Common myeloid progenitor, CD34-positive (primary cell): Measurements from ENCODE around the gene SHISA5.

Source experiments
- CTCF ChIA-PET: fragments of 350-600 bp; sonication (Branson Sonifier 250); formaldehyde crosslinking; loops from one replicate; lab custom pipeline; 2021; ENCODE audit warnings: antibody characterized with exemption; lab: Charles Lee
- POLR2A ChIA-PET: fragments of 350-600 bp; sonication (Branson Sonifier 250); formaldehyde crosslinking; loops from one replicate; lab custom pipeline; 2021; ENCODE audit warnings: antibody characterized with exemption; lab: Charles Lee
- DNase-seq, 3 donors: peaks; one replicate each; pipeline versions ENCODE4 v3.0.0 to v3.0.0-alpha.2; 2013
- H3K27ac ChIP-seq, 2 experiments: 1 replicate in 1 of 2; 2 replicates in 1 of 2; pipeline ENCODE4 v1.7.0; 2013; ENCODE audit warnings: inconsistent platforms in 2 of 2, low read length in 2 of 2, mild to moderate bottlenecking in 2 of 2, low read depth in 1 of 2, moderate library complexity in 1 of 2; ENCODE audit not compliant: severe bottlenecking in 2 of 2, insufficient read depth in 1 of 2, poor library complexity in 1 of 2
- H3K27me3 ChIP-seq, 5 experiments: replicated peaks in 2 of 5; 1 replicate in 3 of 5; 2 replicates in 2 of 5; pipeline versions ENCODE4 v1.6.1 to v1.7.0; 2013; ENCODE audit warnings: low read length in 4 of 5, mild to moderate bottlenecking in 2 of 5, moderate library complexity in 2 of 5, inconsistent platforms in 1 of 5; ENCODE audit not compliant: insufficient read depth in 5 of 5, control insufficient read depth in 4 of 5
- H3K36me3 ChIP-seq, 4 experiments: 1 replicate in 2 of 4; 2 replicates in 2 of 4; pipeline versions ENCODE4 v1.6.1 to v1.7.0; 2013; ENCODE audit warnings: low read length in 3 of 4, control low read depth in 1 of 4, mild to moderate bottlenecking in 1 of 4; ENCODE audit not compliant: control insufficient read depth in 4 of 4, insufficient read depth in 4 of 4
- H3K4me1 ChIP-seq, 4 experiments: 1 replicate in 3 of 4; 2 replicates in 1 of 4; pipeline versions ENCODE4 v1.6.1 to v1.7.1; 2013; ENCODE audit warnings: low read length in 3 of 4, mild to moderate bottlenecking in 3 of 4, control low read depth in 1 of 4, inconsistent platforms in 1 of 4, moderate library complexity in 1 of 4; ENCODE audit not compliant: control insufficient read depth in 4 of 4, insufficient read depth in 4 of 4; ENCODE audit errors: control extremely low read depth in 1 of 4
- H3K4me3 ChIP-seq, 7 experiments: 1 replicate in 4 of 7; 2 replicates in 3 of 7; pipeline versions ENCODE4 v1.5.1 to v1.7.0; 2013; ENCODE audit warnings: mild to moderate bottlenecking in 7 of 7, low read length in 6 of 7, moderate library complexity in 6 of 7, inconsistent platforms in 2 of 7, low read depth in 2 of 7, control low read depth in 1 of 7; ENCODE audit not compliant: insufficient read depth in 4 of 7, control insufficient read depth in 1 of 7; ENCODE audit errors: extremely low read depth in 1 of 7
- H3K9me3 ChIP-seq, 5 experiments: 1 replicate in 4 of 5; 2 replicates in 1 of 5; pipeline versions ENCODE4 v1.6.1 to v1.7.1; 2013; ENCODE audit warnings: low read length in 4 of 5, mild to moderate bottlenecking in 2 of 5, inconsistent platforms in 1 of 5, low read depth in 1 of 5, moderate library complexity in 1 of 5; ENCODE audit not compliant: control insufficient read depth in 4 of 5, insufficient read depth in 2 of 5; ENCODE audit errors: control extremely low read depth in 1 of 5
- WGBS: methylation state at CpG from one replicate; pipeline ENCODE4 v1.1.5; 2013; ENCODE audit not compliant: insufficient coverage; 5-methylcytosine and 5-hydroxymethylcytosine counted together

Gene SHISA5

GRCh38 chr3:48428088-48428571 lies 75.8 kb downstream of the SHISA5 start:
- WGBS = 86% methylated on average over 5 of the region's 7 CpGs
- no peaks in the 10 kb centered on the region for H3K9me3 ChIP-seq
- H3K4me3 ChIP-seq = peak overlapping the region in 4 of 7 experiments; percentile 41 to 83 (median 78)
- CTCF ChIA-PET = interaction anchor here (1.0 to 9.8 kb wide), 2 partner anchors 27 to 156 kb away, joined by 3 to 164 read pairs; no protein-coding TSS in a partner anchor
- H3K36me3 ChIP-seq = peaks cover 2 to 19% (median 9%) of the 10 kb centered on the region in 4 experiments
- peaks cover 0 to 15% (median 12%) of the 10 kb centered on the region in 4 experiments for H3K4me1 ChIP-seq
- DNase-seq = no peak
- POLR2A ChIA-PET = no interaction called here
- peaks cover 0 to 9% (median 3%) of the 10 kb centered on the region in 5 experiments for H3K27me3 ChIP-seq
- H3K27ac ChIP-seq = no peak overlapping the region

- Histone ChIP-seq H3K9me3 (no peaks in the 10 kb centered on the region), H3K27ac (no peak overlapping the region), H3K36me3 (peaks cover 2 to 14% (median 4%) of the 10 kb centered on the region in 4 experiments), H3K27me3 (peaks cover 0 to 9% (median 3%) of the 10 kb centered on the region in 5 experiments), H3K4me1 (peaks cover 0 to 15% (median 12%) of the 10 kb centered on the region in 4 experiments), H3K4me3 (no peak overlapping the region)
- DNase-seq = no peak
- POLR2A ChIA-PET = no interaction called here
- CTCF ChIA-PET = no interaction called here
- 93% methylated on average over 6 of the region's 9 CpGs for WGBS
Measured at GRCh38 chr3:48427630-48427962, 76.4 kb downstream of the SHISA5 start.

GRCh38 chr3:48426944-48427629 lies 76.9 kb downstream of the SHISA5 start:
- Histone ChIP-seq H3K27me3 (peaks cover 0 to 9% (median 3%) of the 10 kb centered on the region in 5 experiments), H3K4me3 (no peak overlapping the region), H3K9me3 (no peaks in the 10 kb centered on the region), H3K27ac (no peak overlapping the region), H3K4me1 (peaks cover 0 to 15% (median 12%) of the 10 kb centered on the region in 4 experiments), H3K36me3 (peaks cover 0 to 8% (median under 1%) of the 10 kb centered on the region in 4 experiments)
- POLR2A ChIA-PET = no interaction called here
- CTCF ChIA-PET = interaction anchor here (1.0 to 4.0 kb wide), 3 partner anchors 9 to 26 kb away, joined by 3 to 22 read pairs (median 3); no protein-coding TSS in a partner anchor
- no peak for DNase-seq
- WGBS = 98% methylated on average over 5 of the region's 8 CpGs

- peaks cover 0 to 15% (median 12%) of the 10 kb centered on the region in 4 experiments for H3K4me1 ChIP-seq
- POLR2A ChIA-PET = no interaction called here
Measured at GRCh38 chr3:48426401-48426909, 77.5 kb downstream of the SHISA5 start.

GRCh38 chr3:48425281-48425812 lies 78.6 kb downstream of the SHISA5 start:
- H3K9me3 ChIP-seq = no peaks in the 10 kb centered on the region
- DNase-seq = no peak
- peaks cover 0 to 13% (median 11%) of the 10 kb centered on the region in 4 experiments for H3K4me1 ChIP-seq
- ChIA-PET POLR2A (no interaction called here), CTCF (interaction anchor here (0.9 to 4.0 kb wide), 2 partner anchors 9 to 11 kb away, joined by 3 to 22 read pairs; no protein-coding TSS in a partner anchor)
- H3K36me3 ChIP-seq = no peaks in the 10 kb centered on the region
- WGBS = 94% methylated on average over 10 of the region's 13 CpGs
- H3K27ac ChIP-seq = no peak overlapping the region
- no peak overlapping the region for H3K4me3 ChIP-seq
- peaks cover 0 to 9% (median 3%) of the 10 kb centered on the region in 5 experiments for H3K27me3 ChIP-seq

More at GRCh38 chr3:48426401-48426909, 77.5 kb downstream of the SHISA5 start:
- DNase-seq = no peak
- Histone ChIP-seq H3K27ac (no peak overlapping the region), H3K36me3 (peaks cover 0 to 3% (median 0%) of the 10 kb centered on the region in 4 experiments), H3K9me3 (no peaks in the 10 kb centered on the region), H3K4me3 (no peak overlapping the region), H3K27me3 (peaks cover 0 to 9% (median 3%) of the 10 kb centered on the region in 5 experiments)
- CTCF ChIA-PET = interaction anchor here (1.0 to 4.0 kb wide), 3 partner anchors 9 to 26 kb away, joined by 3 to 22 read pairs (median 3); no protein-coding TSS in a partner anchor
- 90% methylated on average over 10 of the region's 11 CpGs for WGBS

GRCh38 chr3:48423883-48424695 lies 79.9 kb downstream of the SHISA5 start:
- peak in 2 of 3 donors; percentile 6 to 13 for DNase-seq
- Histone ChIP-seq H3K4me3 (no peak overlapping the region), H3K36me3 (no peaks in the 10 kb centered on the region), H3K4me1 (peaks cover 0 to 5% (median 4%) of the 10 kb centered on the region in 4 experiments), H3K27me3 (peaks cover 0 to 7% (median 3%) of the 10 kb centered on the region in 5 experiments), H3K27ac (no peak overlapping the region), H3K9me3 (no peaks in the 10 kb centered on the region)
- POLR2A ChIA-PET = no interaction called here
- CTCF ChIA-PET = interaction anchor here (1.2 to 4.0 kb wide), 3 partner anchors 8 to 23 kb away, joined by 4 to 22 read pairs (median 5); no protein-coding TSS in a partner anchor
- WGBS = 86% methylated on average over 18 of the region's 27 CpGs
